GM20431 (cell line): Measurements from ENCODE around the gene PDE11A.

ENCODE experiments used
- in situ Hi-C: fragments of 300-500 bp; cut with MseI, MboI; formaldehyde crosslinking; loops from one replicate; pipeline ENCODE4 v1.15.0; 2020; ENCODE audit warnings: low sequenced_read_pairs; ENCODE audit not compliant: unreplicated experiment

Gene PDE11A

GRCh38 chr2:177889818-177890460, 182.6 kb downstream of the PDE11A start:
- in situ Hi-C loops, result no loop called here

- in situ Hi-C loops, result no loop called here
Observed at GRCh38 chr2:177888581-177888980, 184.0 kb downstream of the PDE11A start.

- in situ Hi-C loops, result no loop called here
Observed at GRCh38 chr2:177887722-177888121, 184.9 kb downstream of the PDE11A start.

- in situ Hi-C loops, result no loop called here
Observed at GRCh38 chr2:177886824-177887223, 185.8 kb downstream of the PDE11A start.

GRCh38 chr2:177885828-177886466, 186.6 kb downstream of the PDE11A start:
- in situ Hi-C loops, result no loop called here

- in situ Hi-C loops, result no loop called here
Observed at GRCh38 chr2:177883177-177883576, 189.4 kb downstream of the PDE11A start.

- in situ Hi-C loops, result no loop called here
Observed at GRCh38 chr2:177882501-177882900, 190.1 kb downstream of the PDE11A start.

- in situ Hi-C loops, result no loop called here
Observed at GRCh38 chr2:177881921-177882320, 190.7 kb downstream of the PDE11A start.

- in situ Hi-C loops, result no loop called here
Observed at GRCh38 chr2:177881008-177881747, 191.4 kb downstream of the PDE11A start.

GRCh38 chr2:177880285-177880684, 192.3 kb downstream of the PDE11A start:
- in situ Hi-C loops, result no loop called here

- in situ Hi-C loops, result no loop called here
Observed at GRCh38 chr2:177876950-177877349, 195.6 kb downstream of the PDE11A start.

- in situ Hi-C loops, result no loop called here
Observed at GRCh38 chr2:177874686-177875085, 197.9 kb downstream of the PDE11A start.

- in situ Hi-C loops, result no loop called here
Observed at GRCh38 chr2:177873915-177874314, 198.7 kb downstream of the PDE11A start.

- in situ Hi-C loops, result no loop called here
Observed at GRCh38 chr2:177872286-177872685, 200.3 kb downstream of the PDE11A start.

GRCh38 chr2:177869912-177870311, 202.7 kb downstream of the PDE11A start:
- in situ Hi-C loops, result no loop called here

GRCh38 chr2:177869209-177869608, 203.4 kb downstream of the PDE11A start:
- in situ Hi-C loops, result no loop called here

GRCh38 chr2:177868806-177869205, 203.8 kb downstream of the PDE11A start:
- in situ Hi-C loops, result no loop called here

GRCh38 chr2:177857538-177857937, 215.0 kb downstream of the PDE11A start:
- in situ Hi-C loops, result no loop called here

- in situ Hi-C loops, result no loop called here
Observed at GRCh38 chr2:177852389-177852788, 220.2 kb downstream of the PDE11A start.

GRCh38 chr2:177843188-177843587, 229.4 kb downstream of the PDE11A start:
- in situ Hi-C loops, result no loop called here

- in situ Hi-C loops, result no loop called here
Observed at GRCh38 chr2:177842243-177842642, 230.3 kb downstream of the PDE11A start.
